Measurements from ENCODE around the gene FAU. TPM values are rescaled to one million over a fixed set of nuclear protein-coding genes. Genes with fewer than 3 reads are reported as not detected.
A peak's percentile ranks its signal among the peaks of the same experiment; 100 is the strongest.

FAU gene
- total and polyA plus RNA-seq, 4 donors: 334 to 1,580 (median 978) TPM

GRCh38 chr11:65134240-65134951, 12.5 kb upstream of the FAU start, which contains the start of gene SYVN1:
Gene SYVN1 (minus strand): TSS chr11:65134519. CDS start chr11:65133601, 918 bp downstream.
- Histone ChIP-seq H3K4me3 (peak within 1 kb of the TSS; percentile 95), H3K9ac (ENCODE audit: insufficient read depth in 1 of 2, low read length in 2 of 2) (peak within 1 kb of the TSS; percentile 92 to 96), H3K27me3 (ENCODE audit: control insufficient read depth in 3 of 3, insufficient read depth in 3 of 3, low read length in 2 of 3) (no peaks in the 10 kb centered on the region), H3K4me1 (ENCODE audit: control insufficient read depth in 5 of 5, insufficient read depth in 5 of 5, low read length in 5 of 5) (peaks cover 0 to 20% (median 12%) of the 10 kb centered on the region in 5 donors), H3K27ac (ENCODE audit: low read depth in 1 of 2, low read length in 1 of 2) (peak within 1 kb of the TSS; percentile 96 to 98), H3K9me3 (ENCODE audit: control insufficient read depth in 4 of 4, insufficient read depth in 3 of 4, low read length in 3 of 4) (no peaks in the 10 kb centered on the region), H3K36me3 (ENCODE audit: control insufficient read depth in 4 of 4, insufficient read depth in 4 of 4, low read length in 4 of 4) (peaks cover 13 to 36% (median 31%) of the 10 kb centered on the region in 4 donors)
- TF ChIP-seq CTCF (IDR thresholded peaks at IDR 0.05; ENCODE audit: control extremely low read depth, extremely low read depth): no peak
- 0% methylated on average over 58 to 60 of the region's 60 CpGs for WGBS, 2 donors
- DNase-seq (peak; percentile 90 to 95 (median 93)), ATAC-seq (ENCODE audit: insufficient read depth, low FRiP score) (peak; percentile 87)

DNA sequence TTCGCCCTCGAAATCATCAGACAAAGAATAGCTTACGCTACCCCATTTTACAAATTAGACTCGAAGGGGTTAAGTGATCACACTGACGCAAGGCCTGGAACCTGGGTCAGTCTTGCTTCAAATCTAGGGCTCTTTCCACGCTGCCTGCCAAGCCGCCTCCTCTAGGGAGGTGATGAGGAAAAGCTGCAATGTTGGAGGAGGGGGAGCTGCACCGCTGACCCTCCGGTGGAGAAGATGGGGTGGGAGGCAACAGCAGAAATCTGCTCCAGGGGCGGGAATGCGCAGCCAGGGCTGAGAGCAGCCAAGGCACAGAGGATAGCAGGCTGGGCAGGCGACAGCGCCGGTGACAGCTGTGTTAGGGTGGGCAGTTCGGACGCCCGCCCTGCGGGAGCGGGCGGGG, 11.8 kb upstream of the FAU start:
- ATAC-seq (ENCODE audit: insufficient read depth, low FRiP score): no peak
- Histone ChIP-seq H3K9ac (ENCODE audit: insufficient read depth in 1 of 2, low read length in 2 of 2) (peak overlapping the region; percentile 92 to 96), H3K27ac (ENCODE audit: low read depth in 1 of 2, low read length in 1 of 2) (peak overlapping the region; percentile 96 to 98), H3K4me1 (ENCODE audit: control insufficient read depth in 5 of 5, insufficient read depth in 5 of 5, low read length in 5 of 5) (peaks cover 0 to 20% (median 12%) of the 10 kb centered on the region in 5 donors), H3K27me3 (ENCODE audit: control insufficient read depth in 3 of 3, insufficient read depth in 3 of 3, low read length in 2 of 3) (no peaks in the 10 kb centered on the region), H3K9me3 (ENCODE audit: control insufficient read depth in 4 of 4, insufficient read depth in 3 of 4, low read length in 3 of 4) (no peaks in the 10 kb centered on the region), H3K4me3 (peak overlapping the region; percentile 95), H3K36me3 (ENCODE audit: control insufficient read depth in 4 of 4, insufficient read depth in 4 of 4, low read length in 4 of 4) (peaks cover 18 to 41% (median 35%) of the 10 kb centered on the region in 4 donors)
- no peak for TF ChIP-seq CTCF (IDR thresholded peaks at IDR 0.05; ENCODE audit: control extremely low read depth, extremely low read depth)
- DNase-seq: peak; percentile 37 to 66 (median 48)
- WGBS, 2 donors: 1 to 2% methylated on average over 20 of the region's 20 CpGs

- peak overlapping the region in 1 of 2 donors; percentile 96 for H3K9ac ChIP-seq (ENCODE audit: insufficient read depth in 1 of 2, low read length in 2 of 2)
- H3K4me1 ChIP-seq (ENCODE audit: control insufficient read depth in 5 of 5, insufficient read depth in 5 of 5, low read length in 5 of 5): peaks cover 0 to 20% (median 12%) of the 10 kb centered on the region in 5 donors
- no peak for TF ChIP-seq CTCF (IDR thresholded peaks at IDR 0.05; ENCODE audit: control extremely low read depth, extremely low read depth)
- 43 to 46% methylated on average over 18 of the region's 18 CpGs for WGBS, 2 donors
- peaks cover 19 to 47% (median 36%) of the 10 kb centered on the region in 4 donors for H3K36me3 ChIP-seq (ENCODE audit: control insufficient read depth in 4 of 4, insufficient read depth in 4 of 4, low read length in 4 of 4)
- DNase-seq: no peak
- peak overlapping the region; percentile 95 for H3K4me3 ChIP-seq
- H3K27me3 ChIP-seq (ENCODE audit: control insufficient read depth in 3 of 3, insufficient read depth in 3 of 3, low read length in 2 of 3): no peaks in the 10 kb centered on the region
- ATAC-seq (ENCODE audit: insufficient read depth, low FRiP score): peak; percentile 12
- no peaks in the 10 kb centered on the region for H3K9me3 ChIP-seq (ENCODE audit: control insufficient read depth in 4 of 4, insufficient read depth in 3 of 4, low read length in 3 of 4)
- peak overlapping the region in 1 of 2 donors; percentile 98 for H3K27ac ChIP-seq (ENCODE audit: low read depth in 1 of 2, low read length in 1 of 2)
Measured at GRCh38 chr11:65132988-65133700, 11.2 kb upstream of the FAU start.
